Measurements from ENCODE around the gene RBMS1.

Gene RBMS1

GRCh38 chr2:160510617-160511016 lies 17.0 kb upstream of the RBMS1 start:
- TF ChIP-seq CTCF (IDR thresholded peaks at IDR 0.05; ENCODE audit: extremely low read depth, missing control alignments) = no peak
- no peak for DNase-seq (ENCODE audit: low spot score)

GRCh38 chr2:160509016-160509415 lies 15.4 kb upstream of the RBMS1 start:
- no peak for DNase-seq (ENCODE audit: low spot score)
- TF ChIP-seq CTCF (IDR thresholded peaks at IDR 0.05; ENCODE audit: extremely low read depth, missing control alignments) = no peak

- no peak for DNase-seq (ENCODE audit: low spot score)
- no peak for TF ChIP-seq CTCF (IDR thresholded peaks at IDR 0.05; ENCODE audit: extremely low read depth, missing control alignments)
These were observed 13.9 kb upstream of the RBMS1 start for GRCh38 chr2:160507464-160507863.

GRCh38 chr2:160507046-160507407 lies 13.4 kb upstream of the RBMS1 start:
- DNase-seq (ENCODE audit: low spot score) = no peak
- TF ChIP-seq CTCF (IDR thresholded peaks at IDR 0.05; ENCODE audit: extremely low read depth, missing control alignments) = no peak

- DNase-seq (ENCODE audit: low spot score) = no peak
- no peak for TF ChIP-seq CTCF (IDR thresholded peaks at IDR 0.05; ENCODE audit: extremely low read depth, missing control alignments)
These were observed 12.9 kb upstream of the RBMS1 start for GRCh38 chr2:160506371-160507045.

DNA sequence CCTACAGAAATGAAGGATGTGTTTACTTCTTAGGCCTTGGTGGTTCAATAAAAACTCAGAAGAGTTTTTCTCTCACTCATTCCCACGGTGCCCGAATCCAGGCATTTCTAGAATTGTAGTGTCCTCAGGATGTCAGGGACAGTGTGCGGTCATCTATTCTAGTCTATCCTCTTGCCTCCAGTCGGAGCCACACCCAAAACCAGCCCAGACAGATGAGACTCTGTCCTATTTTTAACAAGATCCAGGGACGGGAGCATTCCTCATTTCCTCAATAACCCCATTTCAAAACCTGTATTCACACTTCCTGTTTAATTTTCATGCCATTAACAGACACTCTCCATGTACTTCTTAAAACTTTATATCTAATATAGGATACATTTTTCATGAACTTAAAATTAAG lies 11.6 kb upstream of the RBMS1 start:
- no peak for TF ChIP-seq CTCF (IDR thresholded peaks at IDR 0.05; ENCODE audit: extremely low read depth, missing control alignments)
- DNase-seq (ENCODE audit: low spot score) = no peak

DNA sequence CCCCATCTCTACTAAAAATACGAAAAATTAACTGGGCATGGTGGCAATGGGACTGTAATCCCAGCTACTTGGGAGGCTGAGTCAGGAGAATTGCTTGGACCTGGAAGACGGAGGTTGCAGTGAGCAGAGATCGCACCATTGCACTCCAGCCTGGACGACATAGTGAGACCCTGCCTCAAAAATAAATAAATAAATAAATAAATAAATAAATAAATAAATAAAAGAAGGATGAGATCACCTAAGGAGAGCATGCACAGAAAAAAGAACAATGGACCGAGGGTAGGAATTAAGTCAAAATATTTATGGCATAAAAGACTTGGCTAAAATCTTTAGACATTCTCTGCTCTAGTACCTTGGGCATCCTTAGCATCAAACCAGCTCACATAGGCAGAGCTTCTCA lies 8.9 kb upstream of the RBMS1 start:
- no peak for DNase-seq (ENCODE audit: low spot score)
- TF ChIP-seq CTCF (IDR thresholded peaks at IDR 0.05; ENCODE audit: extremely low read depth, missing control alignments) = no peak
